ENCODE data around the gene SDK1. TPM values are rescaled to one million over a fixed set of nuclear protein-coding genes. Genes with fewer than 3 reads are reported as not detected.

Gene SDK1
- total RNA-seq, 1 donor from 2014 or later: 16.7 TPM

GRCh38 chr7:4144172-4144701, 843.2 kb downstream of the SDK1 start:
- H3K4me1 ChIP-seq: peaks cover 16% of the 10 kb centered on the region
- no peak for TF ChIP-seq POLR2AphosphoS5 (IDR thresholded peaks at IDR 0.05; ENCODE audit: insufficient read depth in 1 of 2, low read depth in 1 of 2)
- no peak for TF ChIP-seq POLR2A (IDR thresholded peaks at IDR 0.05)
- TF ChIP-seq CTCF (IDR thresholded peaks at IDR 0.05): no peak
- H3K27ac ChIP-seq: peak overlapping the region; percentile 62
- intact Hi-C loops (cut with DNase I): no loop called here
- H3K36me3 ChIP-seq: no peaks in the 10 kb centered on the region
- no peaks in the 10 kb centered on the region for H3K9me3 ChIP-seq
- H3K4me3 ChIP-seq: peak overlapping the region; percentile 14 to 40
- DNase-seq (ENCODE audit: extremely low spot score in 2 of 2): no peak
- no peaks in the 10 kb centered on the region for H3K27me3 ChIP-seq

- H3K4me1 ChIP-seq: peaks cover 16% of the 10 kb centered on the region
- no peaks in the 10 kb centered on the region for H3K36me3 ChIP-seq
- peak overlapping the region; percentile 62 for H3K27ac ChIP-seq
- no peaks in the 10 kb centered on the region for H3K9me3 ChIP-seq
- H3K27me3 ChIP-seq: no peaks in the 10 kb centered on the region
- intact Hi-C loops (cut with DNase I): no loop called here
- DNase-seq (ENCODE audit: extremely low spot score in 2 of 2): no peak
- TF ChIP-seq POLR2AphosphoS5 (IDR thresholded peaks at IDR 0.05; ENCODE audit: insufficient read depth in 1 of 2, low read depth in 1 of 2) (peak in 1 of 2 donors; percentile 66), CTCF (IDR thresholded peaks at IDR 0.05) (no peak)
- peak overlapping the region; percentile 14 to 40 for H3K4me3 ChIP-seq
Observed at GRCh38 chr7:4144811-4145510, 843.9 kb downstream of the SDK1 start.

GRCh38 chr7:4145576-4145975, 844.5 kb downstream of the SDK1 start:
- TF ChIP-seq POLR2AphosphoS5 (IDR thresholded peaks at IDR 0.05; ENCODE audit: insufficient read depth in 1 of 2, low read depth in 1 of 2) (no peak), POLR2A (IDR thresholded peaks at IDR 0.05) (no peak), CTCF (IDR thresholded peaks at IDR 0.05) (no peak)
- Histone ChIP-seq H3K4me1 (peaks cover 16% of the 10 kb centered on the region), H3K9me3 (no peaks in the 10 kb centered on the region), H3K27me3 (no peaks in the 10 kb centered on the region), H3K4me3 (no peak overlapping the region), H3K27ac (no peak overlapping the region), H3K36me3 (no peaks in the 10 kb centered on the region)
- DNase-seq (ENCODE audit: extremely low spot score in 2 of 2): no peak
- intact Hi-C loops (cut with DNase I): no loop called here

GRCh38 chr7:4147926-4148620, 847.0 kb downstream of the SDK1 start:
- Histone ChIP-seq H3K36me3 (no peaks in the 10 kb centered on the region), H3K27me3 (no peaks in the 10 kb centered on the region), H3K27ac (no peak overlapping the region), H3K9me3 (no peaks in the 10 kb centered on the region), H3K4me3 (no peak overlapping the region), H3K4me1 (peaks cover 16% of the 10 kb centered on the region)
- DNase-seq (ENCODE audit: extremely low spot score in 2 of 2): no peak
- intact Hi-C loops (cut with DNase I): no loop called here
- no peak for TF ChIP-seq CTCF (IDR thresholded peaks at IDR 0.05)
- TF ChIP-seq POLR2A (IDR thresholded peaks at IDR 0.05): no peak
- TF ChIP-seq POLR2AphosphoS5 (IDR thresholded peaks at IDR 0.05; ENCODE audit: insufficient read depth in 1 of 2, low read depth in 1 of 2): no peak

- Histone ChIP-seq H3K36me3 (no peaks in the 10 kb centered on the region), H3K9me3 (no peaks in the 10 kb centered on the region), H3K4me3 (no peak overlapping the region), H3K27me3 (no peaks in the 10 kb centered on the region), H3K27ac (no peak overlapping the region), H3K4me1 (peaks cover 11% of the 10 kb centered on the region)
- intact Hi-C loops (cut with DNase I): no loop called here
- TF ChIP-seq CTCF (IDR thresholded peaks at IDR 0.05) (no peak), POLR2A (IDR thresholded peaks at IDR 0.05) (no peak), POLR2AphosphoS5 (IDR thresholded peaks at IDR 0.05; ENCODE audit: insufficient read depth in 1 of 2, low read depth in 1 of 2) (no peak)
- DNase-seq (ENCODE audit: extremely low spot score in 2 of 2): no peak
Observed at GRCh38 chr7:4149236-4149635, 848.2 kb downstream of the SDK1 start.

Data from vagina (tissue), 2 donors.